ENCODE results near the gene FAM227A. TPM values are rescaled to one million over a fixed set of nuclear protein-coding genes. Genes with fewer than 3 reads are reported as not detected.

Gene FAM227A
- total and polyA plus RNA-seq, 4 donors, result 1.1 to 10.0 (median 6.0) TPM

DNA sequence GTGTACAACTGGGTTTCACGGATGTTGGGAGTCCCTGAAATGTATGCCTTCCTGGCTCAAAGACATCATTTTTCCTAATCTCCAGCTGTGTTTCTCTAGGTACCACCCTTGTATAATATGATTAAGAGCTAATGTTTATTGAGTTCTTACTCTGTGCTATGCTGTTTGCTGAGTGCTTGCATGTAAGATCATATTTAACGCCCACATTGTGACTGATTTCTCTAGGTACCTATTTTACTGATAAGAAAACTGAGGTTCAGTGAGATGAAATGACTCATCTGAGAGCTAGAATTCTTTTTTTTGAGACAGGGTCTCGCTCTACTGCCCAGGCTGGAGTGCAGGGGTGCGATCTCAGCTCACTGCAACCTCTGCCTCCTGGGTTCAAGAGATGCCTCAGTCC, 42.6 kb downstream of the FAM227A start:
- H3K9ac ChIP-seq (ENCODE audit: insufficient read depth in 1 of 2, low read length in 2 of 2), result no peak overlapping the region
- no peak overlapping the region for H3K4me3 ChIP-seq
- 92 to 96% methylated on average over 4 of the region's 4 CpGs for WGBS, 2 donors
- no peak overlapping the region for H3K27ac ChIP-seq (ENCODE audit: low read depth in 1 of 2, low read length in 1 of 2)
- peaks cover 0 to 4% (median 0%) of the 10 kb centered on the region in 5 donors for H3K4me1 ChIP-seq (ENCODE audit: control insufficient read depth in 5 of 5, insufficient read depth in 5 of 5, low read length in 5 of 5)
- TF ChIP-seq, protein P1, sequence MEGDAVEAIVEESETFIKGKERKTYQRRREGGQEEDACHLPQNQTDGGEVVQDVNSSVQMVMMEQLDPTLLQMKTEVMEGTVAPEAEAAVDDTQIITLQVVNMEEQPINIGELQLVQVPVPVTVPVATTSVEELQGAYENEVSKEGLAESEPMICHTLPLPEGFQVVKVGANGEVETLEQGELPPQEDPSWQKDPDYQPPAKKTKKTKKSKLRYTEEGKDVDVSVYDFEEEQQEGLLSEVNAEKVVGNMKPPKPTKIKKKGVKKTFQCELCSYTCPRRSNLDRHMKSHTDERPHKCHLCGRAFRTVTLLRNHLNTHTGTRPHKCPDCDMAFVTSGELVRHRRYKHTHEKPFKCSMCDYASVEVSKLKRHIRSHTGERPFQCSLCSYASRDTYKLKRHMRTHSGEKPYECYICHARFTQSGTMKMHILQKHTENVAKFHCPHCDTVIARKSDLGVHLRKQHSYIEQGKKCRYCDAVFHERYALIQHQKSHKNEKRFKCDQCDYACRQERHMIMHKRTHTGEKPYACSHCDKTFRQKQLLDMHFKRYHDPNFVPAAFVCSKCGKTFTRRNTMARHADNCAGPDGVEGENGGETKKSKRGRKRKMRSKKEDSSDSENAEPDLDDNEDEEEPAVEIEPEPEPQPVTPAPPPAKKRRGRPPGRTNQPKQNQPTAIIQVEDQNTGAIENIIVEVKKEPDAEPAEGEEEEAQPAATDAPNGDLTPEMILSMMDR (IDR thresholded peaks at IDR 0.05; ENCODE audit: control extremely low read depth, extremely low read depth), result no peak
- no peak for DNase-seq
- no peaks in the 10 kb centered on the region for H3K27me3 ChIP-seq (ENCODE audit: control insufficient read depth in 3 of 3, insufficient read depth in 3 of 3, low read length in 2 of 3)
- ATAC-seq (ENCODE audit: insufficient read depth, low FRiP score), result no peak
- peaks cover 0 to 2% (median 0%) of the 10 kb centered on the region in 4 donors for H3K9me3 ChIP-seq (ENCODE audit: control insufficient read depth in 4 of 4, insufficient read depth in 3 of 4, low read length in 3 of 4)
- H3K36me3 ChIP-seq (ENCODE audit: control insufficient read depth in 4 of 4, insufficient read depth in 4 of 4, low read length in 4 of 4), result peaks cover 0 to 2% (median 0%) of the 10 kb centered on the region in 4 donors

DNA sequence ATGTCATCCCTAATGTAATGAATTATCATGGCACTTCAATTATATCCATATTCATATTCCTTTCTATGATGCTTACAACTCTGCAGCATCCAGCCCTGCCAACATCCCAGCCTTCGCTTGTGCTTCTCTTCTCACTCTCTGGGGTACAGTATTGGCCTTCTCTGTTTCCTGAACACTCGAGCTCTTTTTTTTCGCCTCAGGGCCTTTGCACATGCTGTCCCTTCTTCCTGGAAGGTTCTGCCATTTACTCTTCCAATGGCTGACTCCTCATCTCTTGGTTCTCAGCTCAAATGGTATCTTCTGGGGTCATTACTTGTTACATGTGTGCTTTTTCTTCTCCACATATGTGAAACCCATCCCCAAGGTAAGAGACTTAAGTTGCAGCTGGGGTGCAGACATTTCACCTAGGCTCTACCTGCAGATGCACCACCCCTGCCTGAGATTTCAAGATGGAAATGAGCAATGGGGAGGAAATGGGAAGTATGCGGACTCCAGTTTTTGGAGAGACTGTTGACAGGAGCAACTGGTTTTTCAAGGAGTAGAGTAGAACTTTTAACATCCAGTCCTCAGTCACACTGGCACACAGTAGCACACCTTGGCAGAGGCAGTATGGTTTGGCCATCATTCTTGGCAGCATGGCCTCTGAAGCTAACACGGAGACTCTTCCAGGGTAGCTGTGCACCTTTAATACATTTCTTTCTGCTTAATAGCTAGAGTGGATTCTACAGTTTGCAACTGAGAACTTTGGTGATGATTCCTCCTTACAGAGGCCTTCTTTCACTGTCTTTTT, 43.8 kb downstream of the FAM227A start:
- ATAC-seq (ENCODE audit: insufficient read depth, low FRiP score), result no peak
- WGBS, 2 donors, result 88 to 95% methylated on average over 5 of the region's 5 CpGs
- no peaks in the 10 kb centered on the region for H3K27me3 ChIP-seq (ENCODE audit: control insufficient read depth in 3 of 3, insufficient read depth in 3 of 3, low read length in 2 of 3)

DNA sequence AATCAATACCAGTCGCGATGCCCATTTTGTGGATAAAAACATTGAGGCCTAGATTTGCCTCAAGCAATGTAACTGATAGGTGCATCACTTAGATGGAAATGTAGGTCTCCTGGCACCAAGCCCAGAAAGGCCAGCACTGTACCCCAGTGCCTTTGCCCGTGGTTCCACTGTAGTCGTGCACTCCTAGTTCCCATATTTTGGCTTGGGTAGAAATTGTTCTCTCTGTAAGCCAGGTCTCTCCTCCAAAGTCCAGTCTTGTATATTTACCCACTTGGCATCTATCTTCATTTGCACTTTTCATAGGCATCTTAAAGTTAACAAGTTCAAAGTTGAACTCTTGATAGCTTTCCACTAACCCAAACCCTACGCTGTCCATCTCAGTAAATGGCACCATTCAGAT, 44.6 kb downstream of the FAM227A start:
- Histone ChIP-seq H3K9ac (ENCODE audit: insufficient read depth in 1 of 2, low read length in 2 of 2) (no peak overlapping the region), H3K27me3 (ENCODE audit: control insufficient read depth in 3 of 3, insufficient read depth in 3 of 3, low read length in 2 of 3) (no peaks in the 10 kb centered on the region), H3K4me3 (no peak overlapping the region), H3K36me3 (ENCODE audit: control insufficient read depth in 4 of 4, insufficient read depth in 4 of 4, low read length in 4 of 4) (peaks cover 0 to 2% (median 0%) of the 10 kb centered on the region in 4 donors), H3K9me3 (ENCODE audit: control insufficient read depth in 4 of 4, insufficient read depth in 3 of 4, low read length in 3 of 4) (peaks cover 0 to 2% (median 0%) of the 10 kb centered on the region in 4 donors), H3K27ac (ENCODE audit: low read depth in 1 of 2, low read length in 1 of 2) (no peak overlapping the region), H3K4me1 (ENCODE audit: control insufficient read depth in 5 of 5, insufficient read depth in 5 of 5, low read length in 5 of 5) (peaks cover 0 to 4% (median 0%) of the 10 kb centered on the region in 5 donors)
- WGBS, 2 donors, result 93% methylated on average over 5 of the region's 5 CpGs
- no peak for DNase-seq
- no peak for ATAC-seq (ENCODE audit: insufficient read depth, low FRiP score)
- TF ChIP-seq, protein P1 (IDR thresholded peaks at IDR 0.05; ENCODE audit: control extremely low read depth, extremely low read depth), result no peak

More for the DNA sequence above, 43.8 kb downstream of the FAM227A start:
- TF ChIP-seq, protein P1 (IDR thresholded peaks at IDR 0.05; ENCODE audit: control extremely low read depth, extremely low read depth), result no peak
- no peak for DNase-seq
- Histone ChIP-seq H3K4me1 (ENCODE audit: control insufficient read depth in 5 of 5, insufficient read depth in 5 of 5, low read length in 5 of 5) (peaks cover 0 to 4% (median 0%) of the 10 kb centered on the region in 5 donors), H3K27ac (ENCODE audit: low read depth in 1 of 2, low read length in 1 of 2) (no peak overlapping the region), H3K9ac (ENCODE audit: insufficient read depth in 1 of 2, low read length in 2 of 2) (no peak overlapping the region), H3K36me3 (ENCODE audit: control insufficient read depth in 4 of 4, insufficient read depth in 4 of 4, low read length in 4 of 4) (peaks cover 0 to 2% (median 0%) of the 10 kb centered on the region in 4 donors), H3K9me3 (ENCODE audit: control insufficient read depth in 4 of 4, insufficient read depth in 3 of 4, low read length in 3 of 4) (peaks cover 0 to 2% (median 0%) of the 10 kb centered on the region in 4 donors), H3K4me3 (no peak overlapping the region)

All from lung (tissue), 12 donors.